Measurements from ENCODE around the gene PDZRN4.

DNA sequence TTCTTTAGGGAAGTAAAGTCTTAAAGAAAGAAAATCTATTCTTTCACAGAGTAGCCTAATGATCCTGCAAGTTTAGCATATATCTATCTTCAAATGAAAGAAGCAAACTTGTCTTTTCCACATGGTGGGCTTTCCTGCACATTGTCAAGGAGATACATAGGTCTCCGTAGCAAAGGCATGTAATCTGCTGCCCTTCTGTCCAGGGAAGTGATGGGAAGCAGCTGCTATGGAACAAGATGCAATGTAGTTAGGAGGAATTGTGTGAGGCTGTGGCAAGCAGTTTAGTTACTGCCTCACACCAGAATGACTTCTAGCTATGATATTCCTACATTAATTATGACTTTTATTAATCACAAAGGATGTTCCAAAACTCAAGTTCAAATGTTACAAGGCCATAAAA lies 174.4 kb downstream of the PDZRN4 start:
- TF ChIP-seq, protein P1, sequence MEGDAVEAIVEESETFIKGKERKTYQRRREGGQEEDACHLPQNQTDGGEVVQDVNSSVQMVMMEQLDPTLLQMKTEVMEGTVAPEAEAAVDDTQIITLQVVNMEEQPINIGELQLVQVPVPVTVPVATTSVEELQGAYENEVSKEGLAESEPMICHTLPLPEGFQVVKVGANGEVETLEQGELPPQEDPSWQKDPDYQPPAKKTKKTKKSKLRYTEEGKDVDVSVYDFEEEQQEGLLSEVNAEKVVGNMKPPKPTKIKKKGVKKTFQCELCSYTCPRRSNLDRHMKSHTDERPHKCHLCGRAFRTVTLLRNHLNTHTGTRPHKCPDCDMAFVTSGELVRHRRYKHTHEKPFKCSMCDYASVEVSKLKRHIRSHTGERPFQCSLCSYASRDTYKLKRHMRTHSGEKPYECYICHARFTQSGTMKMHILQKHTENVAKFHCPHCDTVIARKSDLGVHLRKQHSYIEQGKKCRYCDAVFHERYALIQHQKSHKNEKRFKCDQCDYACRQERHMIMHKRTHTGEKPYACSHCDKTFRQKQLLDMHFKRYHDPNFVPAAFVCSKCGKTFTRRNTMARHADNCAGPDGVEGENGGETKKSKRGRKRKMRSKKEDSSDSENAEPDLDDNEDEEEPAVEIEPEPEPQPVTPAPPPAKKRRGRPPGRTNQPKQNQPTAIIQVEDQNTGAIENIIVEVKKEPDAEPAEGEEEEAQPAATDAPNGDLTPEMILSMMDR (IDR thresholded peaks at IDR 0.05): no peak
- TF ChIP-seq POLR2A (IDR thresholded peaks at IDR 0.05) (no peak), EP300 (IDR thresholded peaks at IDR 0.05) (no peak)

All from ovary (tissue), 3 donors.